ENCODE results near the gene TAF4.
"Not testable (repeated sequence)": the region's sequence is repeated elsewhere in the genome, so short reads cannot be mapped to it uniquely, and the experiment has no call there.

Gene TAF4

GRCh38 chr20:62080249-62080990 lies 14.7 kb upstream of the TAF4 start:
- DNase-seq (ENCODE audit: low read depth) = no peak

- DNase-seq (ENCODE audit: low read depth) = no peak
Observed at GRCh38 chr20:62079166-62079565, 13.5 kb upstream of the TAF4 start.

GRCh38 chr20:62073323-62073722 lies 7.6 kb upstream of the TAF4 start:
- DNase-seq (ENCODE audit: low read depth) = no peak

- not testable (repeated sequence) for DNase-seq (ENCODE audit: low read depth)
Observed at GRCh38 chr20:62071669-62072430, 6.2 kb upstream of the TAF4 start.

- DNase-seq (ENCODE audit: low read depth) = no peak
Observed at GRCh38 chr20:62069741-62070216, 4.1 kb upstream of the TAF4 start.

- DNase-seq (ENCODE audit: low read depth) = no peak
Observed at GRCh38 chr20:62068997-62069396, 3.3 kb upstream of the TAF4 start.

GRCh38 chr20:62067547-62068260 lies 2.0 kb upstream of the TAF4 start:
- DNase-seq (ENCODE audit: low read depth) = no peak

GRCh38 chr20:62066983-62067433 lies 1.3 kb upstream of the TAF4 start:
- no peak for DNase-seq (ENCODE audit: low read depth)

GRCh38 chr20:62066339-62066982 lies 780 bp upstream of the TAF4 start:
- DNase-seq (ENCODE audit: low read depth) = peak; percentile 27

GRCh38 chr20:62064770-62065673 lies 659 bp downstream of the TAF4 start:
- DNase-seq (ENCODE audit: low read depth) = no peak

- no peak for DNase-seq (ENCODE audit: low read depth)
Observed at GRCh38 chr20:62063981-62064769, 1.5 kb downstream of the TAF4 start.

- DNase-seq (ENCODE audit: low read depth) = no peak
Observed at GRCh38 chr20:62063315-62063980, 2.2 kb downstream of the TAF4 start.

- DNase-seq (ENCODE audit: low read depth) = no peak
Observed at GRCh38 chr20:62062661-62063314, 2.9 kb downstream of the TAF4 start.

GRCh38 chr20:62061851-62062423 lies 3.7 kb downstream of the TAF4 start:
- no peak for DNase-seq (ENCODE audit: low read depth)

GRCh38 chr20:62060631-62061541 lies 4.8 kb downstream of the TAF4 start:
- DNase-seq (ENCODE audit: low read depth) = no peak

GRCh38 chr20:62059920-62060630 lies 5.6 kb downstream of the TAF4 start:
- DNase-seq (ENCODE audit: low read depth) = no peak

GRCh38 chr20:62059401-62059800 lies 6.3 kb downstream of the TAF4 start:
- no peak for DNase-seq (ENCODE audit: low read depth)
